Activated naive CD8-positive, alpha-beta T cell treated with anti-CD3 and anti-CD28 coated beads, Interleukin-2, amount 50 U/mL, for 24 hours (primary cell): ENCODE results near the gene FBXO34.

ENCODE experiments used
- ATAC-seq: fragments of 150-1000 bp; cut with Tn5 transposase; one replicate; pipeline ENCODE4 v1.10.0; 2021
- DNase-seq: peaks from one replicate; pipeline ENCODE4 v3.0.0; 2021
- H3K27ac Mint-ChIP-seq: one replicate; pipeline ENCODE4 v1.8.0; 2021; ENCODE audit warnings: mild to moderate bottlenecking, mixed read lengths
- H3K27me3 Mint-ChIP-seq: one replicate; pipeline ENCODE4 v1.8.0; 2021; ENCODE audit warnings: mixed read lengths
- H3K36me3 Mint-ChIP-seq: one replicate; pipeline ENCODE4 v1.8.0; 2021; ENCODE audit warnings: low read depth, mixed read lengths
- H3K4me1 Mint-ChIP-seq: one replicate; pipeline ENCODE4 v1.8.0; 2021; ENCODE audit warnings: mixed read lengths
- H3K4me3 Mint-ChIP-seq: one replicate; pipeline ENCODE4 v1.8.0; 2021; ENCODE audit warnings: mild to moderate bottlenecking, moderate library complexity, mixed read lengths
- H3K9me3 Mint-ChIP-seq: one replicate; pipeline ENCODE4 v1.8.0; 2021; ENCODE audit warnings: mixed read lengths

The FBXO34 gene

GRCh38 chr14:55285048-55285652, 13.9 kb downstream of the FBXO34 start:
- H3K9me3 Mint-ChIP-seq: no peaks in the 10 kb centered on the region
- peaks cover 29% of the 10 kb centered on the region for H3K4me1 Mint-ChIP-seq
- no peak overlapping the region for H3K27ac Mint-ChIP-seq
- H3K27me3 Mint-ChIP-seq: no peaks in the 10 kb centered on the region
- H3K4me3 Mint-ChIP-seq: no peak overlapping the region
- H3K36me3 Mint-ChIP-seq: peaks cover 11% of the 10 kb centered on the region
- ATAC-seq (no peak), DNase-seq (no peak)

- Mint-ChIP-seq H3K27ac (no peak overlapping the region), H3K4me1 (peaks cover 29% of the 10 kb centered on the region)
These were observed 17.2 kb downstream of the FBXO34 start for GRCh38 chr14:55288439-55288838.

GRCh38 chr14:55291480-55292081, 20.4 kb downstream of the FBXO34 start:
- peaks cover 9% of the 10 kb centered on the region for H3K36me3 Mint-ChIP-seq
- no peaks in the 10 kb centered on the region for H3K27me3 Mint-ChIP-seq
- peaks cover 41% of the 10 kb centered on the region for H3K4me1 Mint-ChIP-seq
- no peaks in the 10 kb centered on the region for H3K9me3 Mint-ChIP-seq
- H3K4me3 Mint-ChIP-seq: no peak overlapping the region
- ATAC-seq (no peak), DNase-seq (no peak)
- H3K27ac Mint-ChIP-seq: no peak overlapping the region

More at GRCh38 chr14:55288439-55288838, 17.2 kb downstream of the FBXO34 start:
- no peak for ATAC-seq
- Mint-ChIP-seq H3K4me3 (no peak overlapping the region), H3K9me3 (no peaks in the 10 kb centered on the region), H3K36me3 (peaks cover 7% of the 10 kb centered on the region), H3K27me3 (no peaks in the 10 kb centered on the region)
- DNase-seq: no peak

GRCh38 chr14:55294603-55295002, 23.4 kb downstream of the FBXO34 start:
- peaks cover 40% of the 10 kb centered on the region for H3K4me1 Mint-ChIP-seq
- no peak overlapping the region for H3K4me3 Mint-ChIP-seq
- H3K9me3 Mint-ChIP-seq: no peaks in the 10 kb centered on the region
- ATAC-seq: no peak
- no peak overlapping the region for H3K27ac Mint-ChIP-seq
- H3K27me3 Mint-ChIP-seq: no peaks in the 10 kb centered on the region
- no peak for DNase-seq
- H3K36me3 Mint-ChIP-seq: peaks cover 20% of the 10 kb centered on the region

- H3K27ac Mint-ChIP-seq: no peak overlapping the region
- no peaks in the 10 kb centered on the region for H3K27me3 Mint-ChIP-seq
- no peaks in the 10 kb centered on the region for H3K9me3 Mint-ChIP-seq
- DNase-seq (no peak), ATAC-seq (no peak)
- peaks cover 64% of the 10 kb centered on the region for H3K4me1 Mint-ChIP-seq
- H3K4me3 Mint-ChIP-seq: no peak overlapping the region
- H3K36me3 Mint-ChIP-seq: peaks cover 31% of the 10 kb centered on the region
These were observed 26.6 kb downstream of the FBXO34 start for GRCh38 chr14:55297611-55298499.

- H3K9me3 Mint-ChIP-seq: no peaks in the 10 kb centered on the region
- ATAC-seq: no peak
- no peak for DNase-seq
- H3K4me3 Mint-ChIP-seq: no peak overlapping the region
- H3K36me3 Mint-ChIP-seq: peaks cover 31% of the 10 kb centered on the region
- peaks cover 64% of the 10 kb centered on the region for H3K4me1 Mint-ChIP-seq
- no peak overlapping the region for H3K27ac Mint-ChIP-seq
- no peaks in the 10 kb centered on the region for H3K27me3 Mint-ChIP-seq
These were observed 27.2 kb downstream of the FBXO34 start for GRCh38 chr14:55298500-55298822.

GRCh38 chr14:55301437-55302121, 30.4 kb downstream of the FBXO34 start:
- peaks cover 29% of the 10 kb centered on the region for H3K36me3 Mint-ChIP-seq
- H3K4me3 Mint-ChIP-seq: no peak overlapping the region
- no peak for DNase-seq
- H3K27ac Mint-ChIP-seq: peak overlapping the region; percentile 55
- H3K4me1 Mint-ChIP-seq: peaks cover 60% of the 10 kb centered on the region
- peak; percentile 97 for ATAC-seq
- no peaks in the 10 kb centered on the region for H3K27me3 Mint-ChIP-seq
- H3K9me3 Mint-ChIP-seq: no peaks in the 10 kb centered on the region

- ATAC-seq: no peak
- H3K27me3 Mint-ChIP-seq: no peaks in the 10 kb centered on the region
These were observed 31.3 kb downstream of the FBXO34 start for GRCh38 chr14:55302367-55303124.

GRCh38 chr14:55303125-55303499, 31.9 kb downstream of the FBXO34 start:
- no peak for ATAC-seq

More at GRCh38 chr14:55302367-55303124, 31.3 kb downstream of the FBXO34 start:
- Mint-ChIP-seq H3K36me3 (peaks cover 25% of the 10 kb centered on the region), H3K9me3 (no peaks in the 10 kb centered on the region), H3K4me3 (no peak overlapping the region), H3K4me1 (peaks cover 58% of the 10 kb centered on the region), H3K27ac (peak overlapping the region; percentile 20)
- no peak for DNase-seq

GRCh38 chr14:55303691-55304145, 32.5 kb downstream of the FBXO34 start:
- Mint-ChIP-seq H3K4me3 (no peak overlapping the region), H3K4me1 (peaks cover 52% of the 10 kb centered on the region), H3K9me3 (no peaks in the 10 kb centered on the region), H3K36me3 (peaks cover 21% of the 10 kb centered on the region), H3K27me3 (no peaks in the 10 kb centered on the region), H3K27ac (no peak overlapping the region)
- DNase-seq (no peak), ATAC-seq (no peak)

More at GRCh38 chr14:55303125-55303499, 31.9 kb downstream of the FBXO34 start:
- no peaks in the 10 kb centered on the region for H3K27me3 Mint-ChIP-seq
- peaks cover 56% of the 10 kb centered on the region for H3K4me1 Mint-ChIP-seq
- no peaks in the 10 kb centered on the region for H3K9me3 Mint-ChIP-seq
- DNase-seq: no peak
- no peak overlapping the region for H3K4me3 Mint-ChIP-seq
- H3K36me3 Mint-ChIP-seq: peaks cover 26% of the 10 kb centered on the region
- no peak overlapping the region for H3K27ac Mint-ChIP-seq

GRCh38 chr14:55306938-55307589, 35.8 kb downstream of the FBXO34 start:
- no peak for DNase-seq
- no peaks in the 10 kb centered on the region for H3K27me3 Mint-ChIP-seq
- peaks cover 33% of the 10 kb centered on the region for H3K4me1 Mint-ChIP-seq
- no peak overlapping the region for H3K4me3 Mint-ChIP-seq
- H3K27ac Mint-ChIP-seq: no peak overlapping the region
- no peak for ATAC-seq
- H3K9me3 Mint-ChIP-seq: peaks cover 19% of the 10 kb centered on the region
- H3K36me3 Mint-ChIP-seq: peaks cover 29% of the 10 kb centered on the region

GRCh38 chr14:55309154-55309553, 37.9 kb downstream of the FBXO34 start:
- Mint-ChIP-seq H3K36me3 (peaks cover 46% of the 10 kb centered on the region), H3K4me3 (no peak overlapping the region), H3K27ac (no peak overlapping the region), H3K27me3 (no peaks in the 10 kb centered on the region), H3K4me1 (peaks cover 23% of the 10 kb centered on the region), H3K9me3 (peaks cover 30% of the 10 kb centered on the region)
- DNase-seq: no peak
- no peak for ATAC-seq

GRCh38 chr14:55309761-55310365, 38.6 kb downstream of the FBXO34 start:
- Mint-ChIP-seq H3K4me3 (no peak overlapping the region), H3K27me3 (no peaks in the 10 kb centered on the region), H3K27ac (no peak overlapping the region), H3K9me3 (peaks cover 32% of the 10 kb centered on the region), H3K36me3 (peaks cover 51% of the 10 kb centered on the region), H3K4me1 (peaks cover 25% of the 10 kb centered on the region)
- no peak for DNase-seq
- ATAC-seq: no peak
